ENCODE measurements around the gene CCM2.

Gene CCM2

GRCh38 chr7:45082831-45083331 lies 82.9 kb downstream of the CCM2 start:
- DNase-seq: no peak

- DNase-seq: peak in 1 of 14 donors; percentile 22
Measured at GRCh38 chr7:45084336-45084735, 84.3 kb downstream of the CCM2 start.

- DNase-seq: no peak
Measured at GRCh38 chr7:45084901-45085618, 85.1 kb downstream of the CCM2 start.

- peak in 1 of 14 donors; percentile 46 for DNase-seq
Measured at GRCh38 chr7:45085619-45086200, 85.7 kb downstream of the CCM2 start.

GRCh38 chr7:45086331-45087065 lies 86.5 kb downstream of the CCM2 start:
- peak in 13 of 14 donors; percentile 16 to 81 (median 65) for DNase-seq

GRCh38 chr7:45087301-45088145 lies 87.5 kb downstream of the CCM2 start:
- peak in 2 of 14 donors; percentile 30 to 54 for DNase-seq

GRCh38 chr7:45088146-45088701 lies 88.2 kb downstream of the CCM2 start:
- DNase-seq: peak in 4 of 14 donors; percentile 31 to 60 (median 48)

- DNase-seq: peak in 13 of 14 donors; percentile 66 to 99 (median 94)
Measured at GRCh38 chr7:45088821-45089340, 88.9 kb downstream of the CCM2 start, which contains the start of gene NACAD. Gene NACAD (minus strand): TSS chr7:45088969. CDS start chr7:45088894, 75 bp downstream.

- DNase-seq: peak; percentile 50 to 99 (median 96)
Measured at GRCh38 chr7:45089341-45089891, 89.4 kb downstream of the CCM2 start.

GRCh38 chr7:45092100-45092930 lies 92.3 kb downstream of the CCM2 start:
- no peak for DNase-seq

GRCh38 chr7:45092931-45093235 lies 92.9 kb downstream of the CCM2 start:
- no peak for DNase-seq

- DNase-seq: no peak
Measured at GRCh38 chr7:45098983-45099839, 99.2 kb downstream of the CCM2 start.

- DNase-seq: no peak
Measured at GRCh38 chr7:45099891-45100760, 100.1 kb downstream of the CCM2 start.

GRCh38 chr7:45100761-45101480 lies 100.9 kb downstream of the CCM2 start:
- DNase-seq: no peak

- no peak for DNase-seq
Measured at GRCh38 chr7:45101748-45102147, 101.7 kb downstream of the CCM2 start.

- DNase-seq: no peak
Measured at GRCh38 chr7:45102785-45103712, 103.0 kb downstream of the CCM2 start.

Measured in C1 segment of cervical spinal cord (tissue), 14 donors.